ENCODE data around the gene ALPK1.

ALPK1 gene

DNA sequence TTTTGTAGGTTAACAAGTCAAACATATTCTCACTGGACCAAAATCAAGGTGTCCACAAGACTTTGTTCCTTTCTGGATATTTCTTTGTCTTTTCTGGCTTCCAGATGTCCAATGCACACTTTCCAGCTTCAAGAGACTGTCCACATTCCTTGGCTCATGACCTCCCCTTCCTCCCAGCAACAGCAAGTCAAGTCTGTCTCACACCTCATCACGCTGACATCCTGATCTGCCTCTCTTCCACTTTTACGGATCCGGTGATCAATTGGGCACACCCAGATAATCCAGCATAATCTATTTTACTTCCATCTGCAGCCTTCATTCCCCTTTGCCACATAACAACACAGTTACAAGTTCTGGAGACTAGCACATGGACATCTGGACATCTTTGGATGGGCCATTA is 21.1 kb upstream of the ALPK1 start:
- H3K27me3 ChIP-seq (replicated peaks; ENCODE audit: control insufficient read depth, insufficient read depth, low read length): no peaks in the 10 kb centered on the region
- TF ChIP-seq, protein P1, sequence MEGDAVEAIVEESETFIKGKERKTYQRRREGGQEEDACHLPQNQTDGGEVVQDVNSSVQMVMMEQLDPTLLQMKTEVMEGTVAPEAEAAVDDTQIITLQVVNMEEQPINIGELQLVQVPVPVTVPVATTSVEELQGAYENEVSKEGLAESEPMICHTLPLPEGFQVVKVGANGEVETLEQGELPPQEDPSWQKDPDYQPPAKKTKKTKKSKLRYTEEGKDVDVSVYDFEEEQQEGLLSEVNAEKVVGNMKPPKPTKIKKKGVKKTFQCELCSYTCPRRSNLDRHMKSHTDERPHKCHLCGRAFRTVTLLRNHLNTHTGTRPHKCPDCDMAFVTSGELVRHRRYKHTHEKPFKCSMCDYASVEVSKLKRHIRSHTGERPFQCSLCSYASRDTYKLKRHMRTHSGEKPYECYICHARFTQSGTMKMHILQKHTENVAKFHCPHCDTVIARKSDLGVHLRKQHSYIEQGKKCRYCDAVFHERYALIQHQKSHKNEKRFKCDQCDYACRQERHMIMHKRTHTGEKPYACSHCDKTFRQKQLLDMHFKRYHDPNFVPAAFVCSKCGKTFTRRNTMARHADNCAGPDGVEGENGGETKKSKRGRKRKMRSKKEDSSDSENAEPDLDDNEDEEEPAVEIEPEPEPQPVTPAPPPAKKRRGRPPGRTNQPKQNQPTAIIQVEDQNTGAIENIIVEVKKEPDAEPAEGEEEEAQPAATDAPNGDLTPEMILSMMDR (IDR thresholded peaks at IDR 0.05; ENCODE audit: insufficient read depth, low read length, poor library complexity, severe bottlenecking): no peak
- H3K4me3 ChIP-seq (replicated peaks; ENCODE audit: low read depth, low read length): no peak overlapping the region
- H3K36me3 ChIP-seq (ENCODE audit: control insufficient read depth, insufficient read depth, low read length): peaks cover 8% of the 10 kb centered on the region
- DNase-seq (ENCODE audit: extremely low read depth, insufficient read length): no peak

DNA sequence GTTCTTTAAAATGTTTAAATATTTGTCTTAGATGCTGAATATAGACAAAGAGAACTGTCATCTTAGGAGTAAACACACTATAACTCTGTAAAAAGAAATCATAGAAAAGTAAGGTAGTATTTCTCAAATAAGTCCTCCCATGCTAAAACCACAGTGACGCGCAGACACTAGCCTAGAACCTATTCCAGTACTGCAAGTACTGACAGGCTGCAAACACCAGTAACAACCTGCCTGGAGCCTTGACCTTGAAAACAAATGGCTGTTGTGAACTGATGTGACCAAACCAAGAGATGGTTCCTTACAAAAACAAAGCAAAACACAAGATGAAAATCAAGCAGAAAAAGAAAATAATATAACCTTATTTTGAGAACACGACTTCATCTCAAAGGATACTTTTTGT is 19.9 kb upstream of the ALPK1 start:
- DNase-seq (ENCODE audit: extremely low read depth, insufficient read length): no peak
- Histone ChIP-seq H3K27me3 (replicated peaks; ENCODE audit: control insufficient read depth, insufficient read depth, low read length) (no peaks in the 10 kb centered on the region), H3K4me3 (replicated peaks; ENCODE audit: low read depth, low read length) (no peak overlapping the region), H3K36me3 (ENCODE audit: control insufficient read depth, insufficient read depth, low read length) (peaks cover 8% of the 10 kb centered on the region)
- TF ChIP-seq, protein P1 (IDR thresholded peaks at IDR 0.05; ENCODE audit: insufficient read depth, low read length, poor library complexity, severe bottlenecking): no peak

DNA sequence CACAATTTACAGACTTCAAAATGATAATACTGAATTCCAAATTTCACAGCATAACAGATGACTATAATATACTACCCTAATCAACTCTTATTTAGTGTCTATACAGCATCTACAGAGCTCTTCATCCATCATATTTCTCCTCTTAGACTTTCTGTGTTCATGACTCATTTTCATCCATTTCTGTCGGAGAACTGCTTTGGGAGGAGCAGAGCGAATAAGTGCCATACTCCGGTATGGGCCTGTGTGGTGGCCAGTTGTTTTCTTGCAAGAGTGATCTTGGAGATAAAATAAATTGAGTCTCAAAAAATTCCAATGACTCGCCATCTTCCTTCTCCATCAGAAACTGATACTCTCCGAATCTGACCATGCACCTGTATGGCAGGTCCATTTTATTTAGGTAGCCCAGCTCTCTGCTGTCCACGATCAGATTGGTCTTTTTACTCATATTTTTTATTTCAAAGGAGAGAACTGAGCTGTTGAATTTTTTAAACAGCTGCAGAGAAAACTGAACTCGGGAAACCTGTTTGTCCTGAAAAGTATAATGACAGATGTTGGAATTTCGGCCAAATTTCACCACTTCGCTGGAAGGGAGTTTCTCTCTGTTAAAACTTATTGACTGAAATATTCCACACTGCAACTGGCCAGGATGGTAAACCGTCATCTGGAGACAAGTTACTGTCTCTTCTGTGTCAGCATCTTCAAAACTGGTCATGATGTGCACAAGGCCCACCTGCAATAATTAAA is 19.3 kb upstream of the ALPK1 start:
- TF ChIP-seq, protein P1 (IDR thresholded peaks at IDR 0.05; ENCODE audit: insufficient read depth, low read length, poor library complexity, severe bottlenecking): no peak
- Histone ChIP-seq H3K4me3 (replicated peaks; ENCODE audit: low read depth, low read length) (0 out of 2 replicates have a peak overlapping the region, but pooled peaks have one; percentile 7), H3K27me3 (replicated peaks; ENCODE audit: control insufficient read depth, insufficient read depth, low read length) (no peaks in the 10 kb centered on the region), H3K36me3 (ENCODE audit: control insufficient read depth, insufficient read depth, low read length) (peaks cover 11% of the 10 kb centered on the region)
- DNase-seq (ENCODE audit: extremely low read depth, insufficient read length): no peak

DNA sequence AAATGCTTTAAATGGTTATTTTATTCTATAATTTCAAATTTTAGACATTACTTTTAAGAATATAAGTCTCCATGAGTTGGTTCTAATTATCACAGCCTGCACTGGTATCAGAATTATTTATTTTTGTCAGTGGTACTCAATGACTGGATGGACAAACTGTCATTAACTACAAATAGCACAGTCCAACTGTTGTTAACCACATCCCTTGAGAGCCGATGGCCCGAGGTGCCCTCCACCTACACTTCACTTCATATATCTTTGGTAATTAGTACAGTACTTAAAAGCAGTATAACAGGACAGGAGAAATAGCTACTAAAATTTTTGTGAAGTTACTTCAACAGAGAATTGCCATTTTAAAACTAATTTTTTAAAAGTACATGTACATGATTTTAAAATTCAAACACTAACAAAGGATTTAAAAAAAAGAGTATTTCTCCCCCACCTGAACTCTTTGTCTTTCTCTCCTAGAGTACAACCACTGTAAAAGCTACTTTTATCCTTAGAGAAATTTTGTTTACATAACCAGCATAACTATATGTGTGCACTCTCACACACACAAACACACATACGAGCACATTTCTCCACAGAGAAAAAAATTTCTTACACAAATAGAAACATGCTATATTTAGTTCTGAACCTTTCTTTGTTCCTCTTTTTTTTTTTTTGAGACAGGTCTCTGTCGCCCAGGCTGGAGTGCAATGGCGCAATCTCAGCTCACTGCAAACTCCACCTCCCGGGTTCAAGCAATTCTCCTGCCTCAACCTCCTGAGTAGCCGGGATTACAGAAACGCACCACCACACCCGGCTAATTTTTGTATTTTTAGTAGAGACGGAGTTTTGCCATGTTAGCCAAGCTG is 17.9 kb upstream of the ALPK1 start:
- no peaks in the 10 kb centered on the region for H3K27me3 ChIP-seq (replicated peaks; ENCODE audit: control insufficient read depth, insufficient read depth, low read length)
- TF ChIP-seq, protein P1 (IDR thresholded peaks at IDR 0.05; ENCODE audit: insufficient read depth, low read length, poor library complexity, severe bottlenecking): no peak
- H3K36me3 ChIP-seq (ENCODE audit: control insufficient read depth, insufficient read depth, low read length): peaks cover 11% of the 10 kb centered on the region
- peak; percentile 62 for DNase-seq (ENCODE audit: extremely low read depth, insufficient read length)
- peak overlapping the region; percentile 78 for H3K4me3 ChIP-seq (replicated peaks; ENCODE audit: low read depth, low read length)

DNA sequence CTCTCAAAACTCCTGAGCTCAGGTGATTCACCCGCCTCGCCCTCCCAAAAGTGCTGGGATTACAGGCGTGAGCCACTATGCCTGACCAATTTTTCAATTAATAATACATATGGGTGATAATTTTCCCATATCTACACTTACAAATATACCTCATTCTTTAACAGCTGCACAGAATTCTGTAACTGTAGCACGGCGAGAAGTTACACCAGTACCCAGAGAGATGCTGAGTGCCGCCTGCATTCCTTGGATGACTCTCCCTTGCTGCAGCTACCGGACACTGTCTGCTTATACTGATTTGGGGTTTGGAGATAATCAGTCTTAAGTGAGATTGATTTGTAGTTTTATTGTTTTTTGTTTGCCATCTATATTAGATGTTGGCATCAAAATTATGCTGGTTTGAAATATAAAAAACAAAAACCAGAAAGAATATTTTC is 17.3 kb upstream of the ALPK1 start:
- H3K4me3 ChIP-seq (replicated peaks; ENCODE audit: low read depth, low read length): peak overlapping the region; percentile 78
- no peak for DNase-seq (ENCODE audit: extremely low read depth, insufficient read length)
- no peaks in the 10 kb centered on the region for H3K27me3 ChIP-seq (replicated peaks; ENCODE audit: control insufficient read depth, insufficient read depth, low read length)
- peaks cover 11% of the 10 kb centered on the region for H3K36me3 ChIP-seq (ENCODE audit: control insufficient read depth, insufficient read depth, low read length)
- TF ChIP-seq, protein P1 (IDR thresholded peaks at IDR 0.05; ENCODE audit: insufficient read depth, low read length, poor library complexity, severe bottlenecking): no peak

All from GM06990 (cell line).